Measurements from ENCODE around the gene TBC1D22A. TPM values are rescaled to one million over a fixed set of nuclear protein-coding genes. Genes with fewer than 3 reads are reported as not detected.

Gene TBC1D22A
- polyA plus RNA-seq, 1 experiment: 19.8 TPM

DNA sequence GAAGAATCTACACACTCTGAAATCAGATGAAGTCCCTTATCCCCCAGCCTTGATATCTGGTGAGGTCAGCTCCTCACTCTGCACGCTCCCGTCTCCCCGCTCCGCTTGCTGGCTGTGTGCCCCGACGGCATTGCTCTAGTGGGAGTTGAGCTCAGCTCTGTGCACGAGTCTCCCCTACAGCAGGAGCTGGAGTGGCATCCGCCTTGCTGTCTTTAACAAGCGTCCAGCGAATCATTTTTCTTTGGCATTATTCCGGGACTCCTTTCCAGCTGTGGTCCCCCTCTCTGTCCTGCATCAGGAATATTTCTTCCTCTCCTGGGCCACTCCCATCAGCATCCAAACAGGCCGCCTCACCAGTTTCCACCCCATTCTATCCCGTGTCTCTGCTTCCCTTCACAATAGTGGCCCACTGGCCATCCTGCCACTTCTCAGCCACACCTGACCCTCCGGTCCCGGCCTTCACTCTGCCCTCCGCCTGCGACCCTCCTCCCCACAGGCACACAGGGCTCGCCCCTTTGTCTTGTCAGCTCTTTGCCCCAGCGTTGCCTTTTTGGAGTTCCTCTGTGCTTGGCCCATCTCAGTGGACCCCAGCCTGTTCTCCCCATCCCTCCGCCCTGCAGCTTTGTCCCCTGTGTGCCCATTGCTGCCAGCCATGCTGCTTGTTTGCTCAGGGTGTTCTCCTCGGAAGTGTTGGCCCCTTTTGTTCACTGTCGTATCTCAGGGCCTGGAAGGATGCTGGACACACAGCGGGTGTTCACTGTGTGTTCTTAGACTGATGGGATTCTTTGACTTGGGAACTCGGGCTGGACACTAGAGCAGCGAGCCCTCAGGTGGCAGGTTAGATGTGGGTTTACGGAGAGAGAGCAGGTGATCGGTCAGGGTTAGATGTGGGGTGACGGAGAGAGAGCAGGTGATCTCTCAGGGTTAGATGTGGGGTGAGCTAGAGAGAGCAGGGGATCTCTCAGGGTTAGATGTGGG, 441.8 kb downstream of the TBC1D22A start:
- TF ChIP-seq, protein P1, sequence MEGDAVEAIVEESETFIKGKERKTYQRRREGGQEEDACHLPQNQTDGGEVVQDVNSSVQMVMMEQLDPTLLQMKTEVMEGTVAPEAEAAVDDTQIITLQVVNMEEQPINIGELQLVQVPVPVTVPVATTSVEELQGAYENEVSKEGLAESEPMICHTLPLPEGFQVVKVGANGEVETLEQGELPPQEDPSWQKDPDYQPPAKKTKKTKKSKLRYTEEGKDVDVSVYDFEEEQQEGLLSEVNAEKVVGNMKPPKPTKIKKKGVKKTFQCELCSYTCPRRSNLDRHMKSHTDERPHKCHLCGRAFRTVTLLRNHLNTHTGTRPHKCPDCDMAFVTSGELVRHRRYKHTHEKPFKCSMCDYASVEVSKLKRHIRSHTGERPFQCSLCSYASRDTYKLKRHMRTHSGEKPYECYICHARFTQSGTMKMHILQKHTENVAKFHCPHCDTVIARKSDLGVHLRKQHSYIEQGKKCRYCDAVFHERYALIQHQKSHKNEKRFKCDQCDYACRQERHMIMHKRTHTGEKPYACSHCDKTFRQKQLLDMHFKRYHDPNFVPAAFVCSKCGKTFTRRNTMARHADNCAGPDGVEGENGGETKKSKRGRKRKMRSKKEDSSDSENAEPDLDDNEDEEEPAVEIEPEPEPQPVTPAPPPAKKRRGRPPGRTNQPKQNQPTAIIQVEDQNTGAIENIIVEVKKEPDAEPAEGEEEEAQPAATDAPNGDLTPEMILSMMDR (IDR thresholded peaks at IDR 0.05; ENCODE audit: low read depth, low read length): no peak
- no peak overlapping the region for H3K27ac ChIP-seq (ENCODE audit: low read depth, low read length)
- ChIA-PET CTCF (interaction anchor here (1.5 kb wide), 1 partner anchor 359 kb away, joined by 3 read pairs; no protein-coding TSS in a partner anchor), POLR2A (no interaction called here)
- DNase-seq (ENCODE audit: low read depth, low spot score): no peak
- no peak overlapping the region for H3K4me3 ChIP-seq (ENCODE audit: low read depth, low read length)
- H3K9me3 ChIP-seq (ENCODE audit: control insufficient read depth, insufficient read depth, low read length): peaks cover 2% of the 10 kb centered on the region; the same call in 1 of the 2 replicates
- peaks cover 11% of the 10 kb centered on the region for H3K27me3 ChIP-seq (ENCODE audit: control insufficient read depth, insufficient read depth, low read length)

DNA sequence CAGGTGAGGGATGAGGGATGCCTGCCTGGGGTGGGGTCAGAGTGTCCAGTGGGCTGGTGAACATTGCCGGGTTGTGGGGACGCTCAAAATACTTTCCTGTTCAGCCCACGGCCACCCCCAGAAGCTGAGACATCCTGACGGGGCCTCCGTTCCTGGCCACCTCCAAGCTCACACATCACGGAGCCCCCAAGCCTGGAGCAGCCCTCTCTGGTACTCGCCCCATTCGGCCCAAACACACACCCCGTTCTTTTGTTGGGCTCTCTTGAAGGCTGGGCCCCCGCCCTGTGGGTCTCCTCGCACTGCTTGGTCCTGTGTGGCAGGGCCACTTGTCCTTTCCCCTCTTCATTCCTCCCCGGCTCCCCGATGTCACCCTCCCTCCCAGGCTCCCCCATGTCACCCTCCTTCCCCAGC, 442.6 kb downstream of the TBC1D22A start:
- Histone ChIP-seq H3K4me3 (ENCODE audit: low read depth, low read length) (no peak overlapping the region), H3K27ac (ENCODE audit: low read depth, low read length) (no peak overlapping the region), H3K9me3 (ENCODE audit: control insufficient read depth, insufficient read depth, low read length) (peaks cover 10% of the 10 kb centered on the region), H3K27me3 (ENCODE audit: control insufficient read depth, insufficient read depth, low read length) (peaks cover 11% of the 10 kb centered on the region)
- ChIA-PET POLR2A (no interaction called here), CTCF (no interaction called here)
- TF ChIP-seq, protein P1 (IDR thresholded peaks at IDR 0.05; ENCODE audit: low read depth, low read length): no peak
- DNase-seq (ENCODE audit: low read depth, low spot score): no peak

DNA sequence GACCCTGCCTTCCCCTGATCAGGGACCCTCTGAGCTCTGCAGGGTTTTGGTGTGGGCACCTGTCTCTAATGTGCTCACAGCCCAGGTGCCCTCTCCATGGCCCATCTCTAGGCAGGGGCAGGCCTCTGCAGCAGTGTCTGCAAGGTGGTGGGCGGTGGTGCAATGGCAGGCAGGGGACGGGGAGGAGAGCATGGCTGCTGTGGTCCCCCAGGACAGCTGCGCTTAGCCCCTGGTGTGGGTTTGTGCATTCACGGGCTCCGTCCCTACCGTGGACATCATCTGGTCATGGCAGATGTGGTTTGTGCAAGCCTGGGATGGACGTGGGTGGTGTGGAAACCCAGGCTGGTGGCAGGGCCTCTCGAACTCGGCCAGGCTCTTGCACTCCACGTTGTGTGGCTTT, 443.1 kb downstream of the TBC1D22A start:
- no peak overlapping the region for H3K27ac ChIP-seq (ENCODE audit: low read depth, low read length)
- TF ChIP-seq, protein P1 (IDR thresholded peaks at IDR 0.05; ENCODE audit: low read depth, low read length): no peak
- H3K9me3 ChIP-seq (ENCODE audit: control insufficient read depth, insufficient read depth, low read length): peaks cover 12% of the 10 kb centered on the region
- ChIA-PET POLR2A (no interaction called here), CTCF (no interaction called here)
- no peak overlapping the region for H3K4me3 ChIP-seq (ENCODE audit: low read depth, low read length)
- no peak for DNase-seq (ENCODE audit: low read depth, low spot score)
- H3K27me3 ChIP-seq (ENCODE audit: control insufficient read depth, insufficient read depth, low read length): peaks cover 8% of the 10 kb centered on the region

DNA sequence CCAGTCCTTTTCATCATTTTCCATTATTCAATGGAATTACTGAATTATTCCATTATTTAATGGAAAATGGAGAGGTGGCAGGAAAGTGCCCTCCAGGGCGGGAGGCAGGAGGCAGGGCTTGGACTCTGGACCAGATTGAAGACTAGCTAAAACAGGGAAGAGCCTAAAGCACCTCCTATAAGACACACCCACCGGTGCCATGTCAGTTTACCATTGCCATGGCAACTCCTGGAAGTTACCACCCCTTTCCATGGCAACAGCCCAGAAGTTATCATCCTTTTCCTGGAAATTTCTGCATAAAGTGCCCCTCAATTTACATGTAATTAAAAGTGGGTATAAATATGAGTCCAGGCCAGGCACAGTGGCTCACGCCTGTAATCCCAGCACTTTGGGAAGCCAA, 443.7 kb downstream of the TBC1D22A start:
- no peak overlapping the region for H3K27ac ChIP-seq (ENCODE audit: low read depth, low read length)
- peaks cover 16% of the 10 kb centered on the region for H3K9me3 ChIP-seq (ENCODE audit: control insufficient read depth, insufficient read depth, low read length)
- CTCF ChIA-PET: no interaction called here
- H3K27me3 ChIP-seq (ENCODE audit: control insufficient read depth, insufficient read depth, low read length): peaks cover 3% of the 10 kb centered on the region
- no peak overlapping the region for H3K4me3 ChIP-seq (ENCODE audit: low read depth, low read length)
- DNase-seq (ENCODE audit: low read depth, low spot score): no peak
- POLR2A ChIA-PET: no interaction called here
- TF ChIP-seq, protein P1 (IDR thresholded peaks at IDR 0.05; ENCODE audit: low read depth, low read length): no peak

DNA sequence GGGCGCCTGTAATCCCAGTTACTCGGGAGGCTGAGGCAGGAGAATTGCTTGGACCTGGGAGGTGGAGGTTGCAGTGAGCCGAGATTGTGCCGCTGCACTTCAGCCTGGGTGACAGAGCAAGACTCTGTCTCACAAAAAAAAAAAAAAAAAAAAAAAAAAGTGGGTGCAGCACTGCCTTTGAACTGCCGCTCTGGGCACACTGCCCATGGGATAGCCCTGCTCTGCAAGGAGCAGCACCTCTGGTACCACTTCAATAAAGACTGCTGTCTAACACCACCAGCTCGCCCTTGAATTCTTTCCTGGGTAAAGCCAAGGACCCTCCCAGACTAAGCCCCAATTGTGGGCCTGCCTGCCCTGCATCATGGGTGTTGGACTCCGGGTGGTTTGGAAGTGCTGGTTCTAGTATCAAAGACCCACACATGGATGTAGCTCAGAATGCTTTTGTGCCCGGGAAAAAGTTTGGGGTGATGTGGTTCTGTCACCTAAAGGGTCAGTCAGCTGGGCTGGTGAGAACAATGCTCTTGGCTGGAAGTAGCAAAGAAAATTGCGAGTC, 444.3 kb downstream of the TBC1D22A start:
- H3K27me3 ChIP-seq (ENCODE audit: control insufficient read depth, insufficient read depth, low read length): no peaks in the 10 kb centered on the region
- H3K9me3 ChIP-seq (ENCODE audit: control insufficient read depth, insufficient read depth, low read length): peaks cover 16% of the 10 kb centered on the region
- CTCF ChIA-PET: no interaction called here
- TF ChIP-seq, protein P1 (IDR thresholded peaks at IDR 0.05; ENCODE audit: low read depth, low read length): no peak
- no peak overlapping the region for H3K4me3 ChIP-seq (ENCODE audit: low read depth, low read length)
- POLR2A ChIA-PET: no interaction called here
- DNase-seq (ENCODE audit: low read depth, low spot score): no peak
- no peak overlapping the region for H3K27ac ChIP-seq (ENCODE audit: low read depth, low read length)

Measured in AG04450 (cell line).